ENCODE data around the gene JADE1.

GRCh38 chr4:128907981-128908380 is 98.5 kb downstream of the JADE1 start:
- TF ChIP-seq AHR (CRISPR knock-in tag; IDR thresholded peaks at IDR 0.05): no peak
- no peak for TF ChIP-seq ATF3 (CRISPR knock-in tag; IDR thresholded peaks at IDR 0.05)
